AG04449 (cell line): ENCODE data around the gene SPECC1.

Experiments
- CTCF ChIA-PET: fragments of 350-600 bp; formaldehyde crosslinking; extraction: SDS; loops from one replicate; lab custom pipeline; 2021; ENCODE audit warnings: antibody characterized with exemption; lab: Yijun Ruan, JAX
- POLR2A ChIA-PET: fragments of 400-600, 350-600 bp; formaldehyde crosslinking; extraction: SDS; loops from one replicate; lab custom pipeline; 2020; ENCODE audit warnings: antibody characterized with exemption, inconsistent platforms; lab: Yijun Ruan, JAX
- DNase-seq: peaks from one replicate; pipeline ENCODE4 v3.0.0-alpha.2; 2010; ENCODE audit warnings: low read depth, low spot score
- H3K4me3 ChIP-seq: 2 replicates; pipeline ENCODE4 v1.5.1; 2011; ENCODE audit warnings: low read depth, mild to moderate bottlenecking, control low read depth, low read length
- TF ChIP-seq, protein P1 (sequence below): IDR thresholded peaks from one replicate; pipeline ENCODE4 v1.5.1; 2011; ENCODE audit warnings: mild to moderate bottlenecking, moderate library complexity, low read length, control low read depth, inconsistent platforms; ENCODE audit not compliant: insufficient read depth; ENCODE audit errors: missing control alignments

SPECC1 gene

DNA sequence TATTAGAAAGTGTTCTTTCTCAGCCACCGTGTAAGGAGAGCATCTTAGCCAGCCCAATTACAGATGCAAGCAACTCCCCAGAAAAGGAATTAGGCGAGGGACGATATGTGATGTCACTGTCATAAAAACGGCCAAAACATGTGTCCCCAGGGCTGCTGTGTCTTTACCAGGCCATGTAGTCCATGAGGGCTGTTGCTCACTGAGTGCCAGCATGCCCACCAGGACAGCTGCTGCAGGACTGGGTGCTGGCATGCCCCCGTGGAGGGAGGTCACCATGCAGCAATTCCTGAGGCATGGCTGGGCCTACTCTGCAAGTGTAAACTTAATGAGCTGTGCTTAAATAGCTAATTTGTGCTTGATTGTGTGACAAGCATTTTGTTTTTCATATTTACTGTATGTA is 301.3 kb downstream of the SPECC1 start:
- ChIA-PET CTCF (no interaction called here), POLR2A (no interaction called here)
- TF ChIP-seq, protein P1, sequence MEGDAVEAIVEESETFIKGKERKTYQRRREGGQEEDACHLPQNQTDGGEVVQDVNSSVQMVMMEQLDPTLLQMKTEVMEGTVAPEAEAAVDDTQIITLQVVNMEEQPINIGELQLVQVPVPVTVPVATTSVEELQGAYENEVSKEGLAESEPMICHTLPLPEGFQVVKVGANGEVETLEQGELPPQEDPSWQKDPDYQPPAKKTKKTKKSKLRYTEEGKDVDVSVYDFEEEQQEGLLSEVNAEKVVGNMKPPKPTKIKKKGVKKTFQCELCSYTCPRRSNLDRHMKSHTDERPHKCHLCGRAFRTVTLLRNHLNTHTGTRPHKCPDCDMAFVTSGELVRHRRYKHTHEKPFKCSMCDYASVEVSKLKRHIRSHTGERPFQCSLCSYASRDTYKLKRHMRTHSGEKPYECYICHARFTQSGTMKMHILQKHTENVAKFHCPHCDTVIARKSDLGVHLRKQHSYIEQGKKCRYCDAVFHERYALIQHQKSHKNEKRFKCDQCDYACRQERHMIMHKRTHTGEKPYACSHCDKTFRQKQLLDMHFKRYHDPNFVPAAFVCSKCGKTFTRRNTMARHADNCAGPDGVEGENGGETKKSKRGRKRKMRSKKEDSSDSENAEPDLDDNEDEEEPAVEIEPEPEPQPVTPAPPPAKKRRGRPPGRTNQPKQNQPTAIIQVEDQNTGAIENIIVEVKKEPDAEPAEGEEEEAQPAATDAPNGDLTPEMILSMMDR, result no peak
- DNase-seq, result no peak
- H3K4me3 ChIP-seq, result no peak overlapping the region

DNA sequence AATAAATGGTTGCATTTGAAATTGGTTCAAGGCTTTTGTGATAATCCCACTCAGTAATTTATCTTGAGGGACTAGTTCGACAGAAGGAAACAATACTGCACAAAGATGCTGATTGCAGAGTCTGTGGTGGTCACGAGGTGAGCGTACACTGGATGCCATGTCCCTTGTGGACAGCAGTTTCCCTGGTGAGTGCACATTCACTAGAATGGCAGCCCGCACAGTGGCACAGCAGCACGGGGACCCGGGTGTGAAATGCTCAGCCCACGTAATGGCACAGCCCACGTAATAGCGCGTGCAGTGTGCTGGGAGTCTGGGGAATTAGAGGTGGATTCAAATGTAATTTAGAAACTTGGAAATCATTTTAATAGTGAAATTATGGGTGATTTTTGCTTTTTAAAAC is 304.1 kb downstream of the SPECC1 start:
- ChIA-PET POLR2A (no interaction called here), CTCF (no interaction called here)
- H3K4me3 ChIP-seq, result no peak overlapping the region
- TF ChIP-seq, protein P1, result no peak
- no peak for DNase-seq

DNA sequence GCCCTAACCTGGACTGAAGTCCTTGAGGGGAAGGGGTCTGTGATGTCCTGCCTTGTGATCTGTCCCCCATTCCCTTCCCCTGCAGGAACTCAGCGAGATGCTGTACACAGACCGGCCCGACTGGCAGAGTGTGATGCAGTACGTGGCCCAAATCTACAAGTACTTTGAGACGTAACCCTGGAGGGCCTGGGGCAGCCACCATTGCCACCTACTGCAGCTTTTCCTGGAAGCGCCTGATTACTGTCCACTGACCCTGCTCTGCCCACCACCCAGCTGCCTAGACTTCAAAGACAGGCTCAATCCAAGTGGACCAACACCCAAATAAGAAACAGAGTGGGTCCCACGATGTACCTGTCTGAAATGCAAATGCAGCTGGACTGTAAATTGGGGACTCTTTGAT is 304.7 kb downstream of the SPECC1 start:
- H3K4me3 ChIP-seq, result no peak overlapping the region
- ChIA-PET CTCF (no interaction called here), POLR2A (no interaction called here)
- TF ChIP-seq, protein P1, result no peak
- no peak for DNase-seq

DNA sequence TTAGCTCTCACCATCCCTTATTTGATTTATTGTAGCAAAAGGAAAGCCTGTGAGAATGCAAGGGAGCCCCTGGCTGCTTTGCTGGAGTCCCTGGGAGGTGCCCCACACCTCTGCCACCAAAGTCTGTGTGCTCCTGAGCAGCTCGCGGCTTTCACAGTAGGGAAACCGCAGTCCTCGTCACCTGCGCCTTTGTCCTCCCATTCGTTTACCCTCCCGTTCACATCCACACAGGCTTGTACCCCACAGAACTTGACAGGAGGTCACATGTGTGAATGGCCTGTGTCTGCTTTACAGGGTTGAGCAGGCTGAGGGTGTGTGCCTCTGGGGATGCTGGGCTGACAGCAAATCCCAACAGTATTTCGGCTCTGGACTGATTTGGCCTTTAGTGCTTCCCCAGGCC is 305.7 kb downstream of the SPECC1 start:
- DNase-seq, result no peak
- ChIA-PET POLR2A (interaction anchor here (0.6 kb wide), 1 partner anchor 35 kb away, joined by 3 read pairs; no protein-coding TSS in a partner anchor), CTCF (interaction anchor here (0.7 kb wide), 1 partner anchor 13 kb away, joined by 3 read pairs; no protein-coding TSS in a partner anchor)
- TF ChIP-seq, protein P1, result no peak
- no peak overlapping the region for H3K4me3 ChIP-seq

DNA sequence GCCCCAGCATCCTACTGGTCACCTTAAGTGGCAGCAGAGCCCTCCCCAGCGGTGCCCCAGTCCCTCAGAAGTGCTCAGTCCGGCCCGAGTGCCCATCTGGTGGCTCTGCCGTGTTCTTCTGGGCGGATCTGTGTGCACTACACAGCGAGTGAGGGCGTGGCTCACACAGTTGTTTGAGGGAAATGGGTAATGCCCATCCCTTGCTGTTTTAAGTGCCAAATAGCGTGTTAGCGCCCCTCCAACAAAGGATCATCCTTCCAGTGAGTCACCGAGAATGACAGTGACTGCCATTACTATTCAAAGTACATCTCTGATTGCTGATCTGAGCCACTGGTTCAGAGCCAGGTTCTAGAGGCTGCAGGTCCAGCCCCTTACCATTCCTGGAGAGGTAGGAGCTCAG is 306.2 kb downstream of the SPECC1 start:
- TF ChIP-seq, protein P1, result no peak
- no peak overlapping the region for H3K4me3 ChIP-seq
- ChIA-PET POLR2A (no interaction called here), CTCF (interaction anchor here (0.9 kb wide), 1 partner anchor 88 kb away, joined by 4 read pairs; no protein-coding TSS in a partner anchor)
- DNase-seq, result no peak

DNA sequence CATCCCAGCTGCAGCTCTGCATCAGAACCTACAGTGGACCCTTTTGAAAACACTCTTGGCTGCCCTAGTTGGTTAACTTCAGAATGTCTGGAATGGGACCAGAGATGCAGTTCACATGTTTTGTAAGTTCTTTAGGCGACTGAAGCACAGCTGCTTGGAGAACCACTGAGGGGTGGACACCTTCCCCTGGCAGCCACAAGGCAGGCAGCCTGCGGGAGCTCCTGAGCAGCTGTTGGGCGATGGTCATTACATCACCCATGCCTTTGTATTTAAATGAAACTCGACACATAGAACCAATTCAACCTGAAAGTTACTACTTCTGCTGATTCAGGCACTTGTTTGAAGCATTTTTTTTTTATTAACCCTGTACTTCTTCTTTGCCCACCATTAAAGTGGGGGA is 306.7 kb downstream of the SPECC1 start:
- CTCF ChIA-PET, result interaction anchor here (0.9 kb wide), 1 partner anchor 89 kb away, joined by 4 read pairs; no protein-coding TSS in a partner anchor

More for the DNA sequence above, 306.7 kb downstream of the SPECC1 start:
- no peak overlapping the region for H3K4me3 ChIP-seq
- POLR2A ChIA-PET, result no interaction called here
- TF ChIP-seq, protein P1, result no peak
- no peak for DNase-seq
